GM23338 (cell line): ENCODE results near the gene GRM4. TPM values are rescaled to one million over a fixed set of nuclear protein-coding genes. Genes with fewer than 3 reads are reported as not detected.
A peak's percentile ranks its signal among the peaks of the same experiment; 100 is the strongest.

Experiments
- ATAC-seq: fragments of 200-7000 bp; cut with Tn5 transposase; 3 replicates; pipeline ENCODE4 v1.9.1; 2020
- DNase-seq: peaks from one replicate; pipeline ENCODE4 v3.0.0-alpha.2; 2015; ENCODE audit warnings: low spot score
- H2AFZ ChIP-seq: fragments of 200-600 bp; sonication (generic); 2 replicates; pipeline ENCODE4 v1.8.0; 2016; ENCODE audit warnings: antibody characterized with exemption, mild to moderate bottlenecking, moderate library complexity
- H3F3A ChIP-seq: fragments of 200-600 bp; sonication (generic); replicated peaks from 2 replicates; pipeline ENCODE4 v1.8.0; 2017; ENCODE audit warnings: antibody characterized with exemption, mixed run types, low read depth
- H3K27ac ChIP-seq: fragments of 200-600 bp; sonication (generic); 2 replicates; pipeline ENCODE4 v1.6.1; 2016; ENCODE audit warnings: low read depth
- H3K27me3 ChIP-seq: fragments of 200-600 bp; sonication (generic); 2 replicates; pipeline ENCODE4 v1.8.0; 2016; ENCODE audit warnings: mild to moderate bottlenecking, mixed run types, moderate library complexity; ENCODE audit not compliant: insufficient read depth
- H3K36me3 ChIP-seq: fragments of 200-600 bp; sonication (generic); 2 replicates; pipeline ENCODE4 v1.8.0; 2016; ENCODE audit warnings: mild to moderate bottlenecking; ENCODE audit not compliant: insufficient read depth
- H3K4me1 ChIP-seq: fragments of 200-600 bp; sonication (generic); 2 replicates; pipeline ENCODE4 v1.8.0; 2016; ENCODE audit warnings: mild to moderate bottlenecking, moderate library complexity; ENCODE audit not compliant: insufficient read depth
- H3K4me2 ChIP-seq: fragments of 200-600 bp; sonication (generic); 2 replicates; pipeline ENCODE4 v1.7.1; 2017; ENCODE audit warnings: mixed run types
- H3K4me3 ChIP-seq: fragments of 200-600 bp; sonication (generic); 2 replicates; pipeline ENCODE4 v1.6.1; 2016; ENCODE audit warnings: mixed run types
- H3K79me2 ChIP-seq: fragments of 200-600 bp; sonication (generic); replicated peaks from 2 replicates; pipeline ENCODE4 v1.8.0; 2017; ENCODE audit warnings: mild to moderate bottlenecking; ENCODE audit not compliant: insufficient read depth
- H3K9me2 ChIP-seq: fragments of 200-600 bp; sonication (generic); 2 replicates; pipeline ENCODE4 v1.8.0; 2017; ENCODE audit not compliant: insufficient read depth
- H4K20me1 ChIP-seq: fragments of 200-600 bp; sonication (generic); replicated peaks from 2 replicates; pipeline ENCODE4 v1.8.0; 2017; ENCODE audit warnings: mild to moderate bottlenecking; ENCODE audit not compliant: insufficient read depth
- H3K27ac Mint-ChIP-seq: 2 replicates; pipeline ENCODE4 v1.8.0; 2020; ENCODE audit warnings: inconsistent platforms, mild to moderate bottlenecking, moderate library complexity, mixed read lengths
- H3K27me3 Mint-ChIP-seq: 3 replicates; pipeline ENCODE4 v1.8.0; 2022; ENCODE audit warnings: low read depth, mild to moderate bottlenecking, moderate library complexity, mixed read lengths, inconsistent platforms; ENCODE audit not compliant: insufficient read depth, poor library complexity
- H3K36me3 Mint-ChIP-seq: 3 replicates; pipeline ENCODE4 v1.8.0; 2021; ENCODE audit warnings: low read depth, mild to moderate bottlenecking, inconsistent platforms, moderate library complexity, mixed read lengths
- H3K4me1 Mint-ChIP-seq: 3 replicates; pipeline ENCODE4 v1.8.0; 2020; ENCODE audit warnings: mild to moderate bottlenecking, inconsistent platforms, mixed read lengths
- H3K4me3 Mint-ChIP-seq: 3 replicates; pipeline ENCODE4 v1.8.0; 2021; ENCODE audit warnings: moderate library complexity, mild to moderate bottlenecking, inconsistent platforms, mixed read lengths
- H3K9me3 Mint-ChIP-seq: 3 replicates; pipeline ENCODE4 v1.8.0; 2020; ENCODE audit warnings: moderate library complexity, mild to moderate bottlenecking, inconsistent platforms, mixed read lengths
- CREB1 ChIP-seq: fragments of 250-450 bp; sonication (Bioruptor Pico); IDR thresholded peaks from 2 replicates; pipeline ENCODE4 v1.5.0; 2020; ENCODE audit warnings: low read depth, mild to moderate bottlenecking, moderate library complexity
- EZH2 ChIP-seq: fragments of 200-600 bp; sonication (generic); IDR thresholded peaks from one replicate; pipeline ENCODE4 v1.8.0; 2017; ENCODE audit warnings: antibody characterized with exemption, mild to moderate bottlenecking, low read depth; ENCODE audit not compliant: unreplicated experiment
- EZH2phosphoT487 ChIP-seq: fragments of 200-600 bp; sonication (generic); IDR thresholded peaks from one replicate; pipeline ENCODE4 v1.8.1; 2018; ENCODE audit warnings: antibody characterized with exemption; ENCODE audit not compliant: unreplicated experiment
- JUNB ChIP-seq: IDR thresholded peaks from one replicate; pipeline ENCODE4 v1.6.1; 2016; ENCODE audit warnings: antibody characterized with exemption; ENCODE audit not compliant: unreplicated experiment
- NANOG ChIP-seq: IDR thresholded peaks from 2 replicates; pipeline ENCODE4 v1.6.1; 2016; ENCODE audit warnings: antibody characterized with exemption, borderline replicate concordance
- POLR2AphosphoS5 ChIP-seq: IDR thresholded peaks from 2 replicates; pipeline ENCODE4 v1.6.1; 2016; ENCODE audit warnings: antibody characterized with exemption, low read depth
- STAT1 ChIP-seq: IDR thresholded peaks from one replicate; pipeline ENCODE4 v1.6.1; 2016; ENCODE audit warnings: antibody characterized with exemption; ENCODE audit not compliant: unreplicated experiment
- ZNF114 ChIP-seq: fragments of 250-450 bp; sonication (Bioruptor Pico); IDR thresholded peaks from 2 replicates; pipeline ENCODE4 v1.5.0; 2020; ENCODE audit warnings: mild to moderate bottlenecking, moderate library complexity
- ZNF331 ChIP-seq: fragments of 250-450 bp; sonication (Bioruptor Pico); IDR thresholded peaks from 2 replicates; pipeline ENCODE4 v1.5.0; 2020; ENCODE audit warnings: low read depth, mild to moderate bottlenecking, moderate library complexity
- polyA plus RNA-seq: library from polyadenylated mRNA; unstranded; fragments of >200 nt; fragmentation: Nextera tagmentation; extraction: Ambion mirVana; gene quantifications from 2 replicates; pipeline ENCODE4 v1.2.1, GENCODE V29; 2016
- total RNA-seq: library from RNA; depleted of rRNA; stranded (reverse); fragments of >200 nt; shearing (Covaris generic); gene quantifications from 2 replicates; pipeline ENCODE4 v1.2.3, GENCODE V29; 2014
- TF ChIP-seq, protein P1 (sequence below): IDR thresholded peaks from one replicate; pipeline ENCODE4 v1.6.1; 2018; ENCODE audit warnings: antibody characterized with exemption; ENCODE audit not compliant: unreplicated experiment
- TF ChIP-seq, protein P2 (sequence below): fragments of 250-450 bp; sonication (Bioruptor Pico); IDR thresholded peaks from 2 replicates; pipeline ENCODE4 v1.5.0; 2020; ENCODE audit warnings: mild to moderate bottlenecking, moderate library complexity
- TF ChIP-seq, protein P3 (sequence below): IDR thresholded peaks from 2 replicates; pipeline ENCODE4 v1.6.1; 2016; ENCODE audit warnings: antibody characterized with exemption
- TF ChIP-seq, protein P4 (sequence below), 2 experiments: fragments of 200-600 bp in 1 of 2; sonication (generic) in 1 of 2; conservative IDR thresholded peaks; 2 replicates each; pipeline versions ENCODE4 v1.5.1 to v1.6.1; 2016 to 2017; ENCODE audit warnings: antibody characterized with exemption in 2 of 2, low read depth in 2 of 2, mild to moderate bottlenecking in 2 of 2, moderate library complexity in 1 of 2

GRM4 gene
- total and polyA plus RNA-seq, 2 experiments from 2014 or later: 7.0 to 30.6 TPM

DNA sequence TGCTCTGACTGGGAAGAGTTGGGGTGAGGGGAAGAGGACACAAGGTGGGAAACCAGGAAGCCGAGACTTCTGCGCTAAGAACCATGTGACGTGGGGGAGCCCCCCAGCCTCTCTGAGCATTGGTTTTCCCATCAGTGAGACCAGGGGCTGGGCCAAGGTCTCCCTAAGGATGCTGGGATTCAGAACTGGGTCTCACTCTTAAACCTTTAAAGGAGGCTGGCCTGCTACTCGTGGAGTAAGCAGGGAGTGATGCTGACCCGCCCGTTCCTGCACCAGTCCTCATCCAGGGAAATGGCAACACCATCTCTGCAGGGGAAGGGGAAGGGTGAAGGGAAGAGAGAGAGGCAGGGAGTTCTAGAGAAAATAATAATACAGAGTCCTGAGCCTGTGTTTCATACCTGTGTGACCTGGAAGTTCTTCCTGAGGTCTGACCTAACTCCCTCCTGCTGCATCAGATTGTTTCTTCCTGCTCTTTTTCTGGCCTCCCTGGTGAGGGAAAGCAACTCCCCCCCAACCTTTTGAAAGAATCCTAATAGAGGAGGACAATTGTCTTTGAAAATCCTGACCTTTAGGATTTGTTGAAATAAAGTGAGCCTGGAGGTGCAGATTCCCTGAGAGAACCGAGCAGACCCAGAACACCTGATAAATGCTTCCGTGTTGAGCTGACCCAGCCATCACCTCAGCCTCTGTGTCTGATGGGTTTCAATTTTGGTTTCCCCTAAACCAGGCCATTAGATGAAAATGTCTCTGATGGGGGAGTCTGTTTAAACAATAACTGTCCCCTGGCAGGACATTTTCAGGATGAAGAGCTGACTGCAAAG is 3.0 kb upstream of the GRM4 start:
- no peak overlapping the region for H3K4me3 ChIP-seq
- Mint-ChIP-seq H3K4me1 (peaks cover 55% of the 10 kb centered on the region), H3K27me3 (peaks cover 63% of the 10 kb centered on the region), H3K4me3 (peak overlapping the region; percentile 12; the same call in 1 of the 3 replicates), H3K9me3 (no peaks in the 10 kb centered on the region), H3K27ac (no peak overlapping the region), H3K36me3 (no peaks in the 10 kb centered on the region)
- H3K4me1 ChIP-seq: peaks cover 45% of the 10 kb centered on the region
- peaks cover 16% of the 10 kb centered on the region for H3F3A ChIP-seq
- DNase-seq: no peak
- peaks cover 60% of the 10 kb centered on the region for H3K27me3 ChIP-seq
- no peak overlapping the region for H3K27ac ChIP-seq
- no peaks in the 10 kb centered on the region for H3K36me3 ChIP-seq
- peak overlapping the region; percentile 49 for H3K4me2 ChIP-seq
- H3K9me2 ChIP-seq: no peaks in the 10 kb centered on the region
- TF ChIP-seq NANOG (no peak), EZH2 (no peak), CREB1 (CRISPR knock-in tag) (no peak), EZH2phosphoT487 (no peak), POLR2AphosphoS5 (no peak), STAT1 (no peak), JUNB (no peak), ZNF331 (CRISPR knock-in tag) (no peak), ZNF114 (CRISPR knock-in tag) (no peak)
- TF ChIP-seq, protein P1, sequence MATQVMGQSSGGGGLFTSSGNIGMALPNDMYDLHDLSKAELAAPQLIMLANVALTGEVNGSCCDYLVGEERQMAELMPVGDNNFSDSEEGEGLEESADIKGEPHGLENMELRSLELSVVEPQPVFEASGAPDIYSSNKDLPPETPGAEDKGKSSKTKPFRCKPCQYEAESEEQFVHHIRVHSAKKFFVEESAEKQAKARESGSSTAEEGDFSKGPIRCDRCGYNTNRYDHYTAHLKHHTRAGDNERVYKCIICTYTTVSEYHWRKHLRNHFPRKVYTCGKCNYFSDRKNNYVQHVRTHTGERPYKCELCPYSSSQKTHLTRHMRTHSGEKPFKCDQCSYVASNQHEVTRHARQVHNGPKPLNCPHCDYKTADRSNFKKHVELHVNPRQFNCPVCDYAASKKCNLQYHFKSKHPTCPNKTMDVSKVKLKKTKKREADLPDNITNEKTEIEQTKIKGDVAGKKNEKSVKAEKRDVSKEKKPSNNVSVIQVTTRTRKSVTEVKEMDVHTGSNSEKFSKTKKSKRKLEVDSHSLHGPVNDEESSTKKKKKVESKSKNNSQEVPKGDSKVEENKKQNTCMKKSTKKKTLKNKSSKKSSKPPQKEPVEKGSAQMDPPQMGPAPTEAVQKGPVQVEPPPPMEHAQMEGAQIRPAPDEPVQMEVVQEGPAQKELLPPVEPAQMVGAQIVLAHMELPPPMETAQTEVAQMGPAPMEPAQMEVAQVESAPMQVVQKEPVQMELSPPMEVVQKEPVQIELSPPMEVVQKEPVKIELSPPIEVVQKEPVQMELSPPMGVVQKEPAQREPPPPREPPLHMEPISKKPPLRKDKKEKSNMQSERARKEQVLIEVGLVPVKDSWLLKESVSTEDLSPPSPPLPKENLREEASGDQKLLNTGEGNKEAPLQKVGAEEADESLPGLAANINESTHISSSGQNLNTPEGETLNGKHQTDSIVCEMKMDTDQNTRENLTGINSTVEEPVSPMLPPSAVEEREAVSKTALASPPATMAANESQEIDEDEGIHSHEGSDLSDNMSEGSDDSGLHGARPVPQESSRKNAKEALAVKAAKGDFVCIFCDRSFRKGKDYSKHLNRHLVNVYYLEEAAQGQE: no peak
- TF ChIP-seq, protein P2, sequence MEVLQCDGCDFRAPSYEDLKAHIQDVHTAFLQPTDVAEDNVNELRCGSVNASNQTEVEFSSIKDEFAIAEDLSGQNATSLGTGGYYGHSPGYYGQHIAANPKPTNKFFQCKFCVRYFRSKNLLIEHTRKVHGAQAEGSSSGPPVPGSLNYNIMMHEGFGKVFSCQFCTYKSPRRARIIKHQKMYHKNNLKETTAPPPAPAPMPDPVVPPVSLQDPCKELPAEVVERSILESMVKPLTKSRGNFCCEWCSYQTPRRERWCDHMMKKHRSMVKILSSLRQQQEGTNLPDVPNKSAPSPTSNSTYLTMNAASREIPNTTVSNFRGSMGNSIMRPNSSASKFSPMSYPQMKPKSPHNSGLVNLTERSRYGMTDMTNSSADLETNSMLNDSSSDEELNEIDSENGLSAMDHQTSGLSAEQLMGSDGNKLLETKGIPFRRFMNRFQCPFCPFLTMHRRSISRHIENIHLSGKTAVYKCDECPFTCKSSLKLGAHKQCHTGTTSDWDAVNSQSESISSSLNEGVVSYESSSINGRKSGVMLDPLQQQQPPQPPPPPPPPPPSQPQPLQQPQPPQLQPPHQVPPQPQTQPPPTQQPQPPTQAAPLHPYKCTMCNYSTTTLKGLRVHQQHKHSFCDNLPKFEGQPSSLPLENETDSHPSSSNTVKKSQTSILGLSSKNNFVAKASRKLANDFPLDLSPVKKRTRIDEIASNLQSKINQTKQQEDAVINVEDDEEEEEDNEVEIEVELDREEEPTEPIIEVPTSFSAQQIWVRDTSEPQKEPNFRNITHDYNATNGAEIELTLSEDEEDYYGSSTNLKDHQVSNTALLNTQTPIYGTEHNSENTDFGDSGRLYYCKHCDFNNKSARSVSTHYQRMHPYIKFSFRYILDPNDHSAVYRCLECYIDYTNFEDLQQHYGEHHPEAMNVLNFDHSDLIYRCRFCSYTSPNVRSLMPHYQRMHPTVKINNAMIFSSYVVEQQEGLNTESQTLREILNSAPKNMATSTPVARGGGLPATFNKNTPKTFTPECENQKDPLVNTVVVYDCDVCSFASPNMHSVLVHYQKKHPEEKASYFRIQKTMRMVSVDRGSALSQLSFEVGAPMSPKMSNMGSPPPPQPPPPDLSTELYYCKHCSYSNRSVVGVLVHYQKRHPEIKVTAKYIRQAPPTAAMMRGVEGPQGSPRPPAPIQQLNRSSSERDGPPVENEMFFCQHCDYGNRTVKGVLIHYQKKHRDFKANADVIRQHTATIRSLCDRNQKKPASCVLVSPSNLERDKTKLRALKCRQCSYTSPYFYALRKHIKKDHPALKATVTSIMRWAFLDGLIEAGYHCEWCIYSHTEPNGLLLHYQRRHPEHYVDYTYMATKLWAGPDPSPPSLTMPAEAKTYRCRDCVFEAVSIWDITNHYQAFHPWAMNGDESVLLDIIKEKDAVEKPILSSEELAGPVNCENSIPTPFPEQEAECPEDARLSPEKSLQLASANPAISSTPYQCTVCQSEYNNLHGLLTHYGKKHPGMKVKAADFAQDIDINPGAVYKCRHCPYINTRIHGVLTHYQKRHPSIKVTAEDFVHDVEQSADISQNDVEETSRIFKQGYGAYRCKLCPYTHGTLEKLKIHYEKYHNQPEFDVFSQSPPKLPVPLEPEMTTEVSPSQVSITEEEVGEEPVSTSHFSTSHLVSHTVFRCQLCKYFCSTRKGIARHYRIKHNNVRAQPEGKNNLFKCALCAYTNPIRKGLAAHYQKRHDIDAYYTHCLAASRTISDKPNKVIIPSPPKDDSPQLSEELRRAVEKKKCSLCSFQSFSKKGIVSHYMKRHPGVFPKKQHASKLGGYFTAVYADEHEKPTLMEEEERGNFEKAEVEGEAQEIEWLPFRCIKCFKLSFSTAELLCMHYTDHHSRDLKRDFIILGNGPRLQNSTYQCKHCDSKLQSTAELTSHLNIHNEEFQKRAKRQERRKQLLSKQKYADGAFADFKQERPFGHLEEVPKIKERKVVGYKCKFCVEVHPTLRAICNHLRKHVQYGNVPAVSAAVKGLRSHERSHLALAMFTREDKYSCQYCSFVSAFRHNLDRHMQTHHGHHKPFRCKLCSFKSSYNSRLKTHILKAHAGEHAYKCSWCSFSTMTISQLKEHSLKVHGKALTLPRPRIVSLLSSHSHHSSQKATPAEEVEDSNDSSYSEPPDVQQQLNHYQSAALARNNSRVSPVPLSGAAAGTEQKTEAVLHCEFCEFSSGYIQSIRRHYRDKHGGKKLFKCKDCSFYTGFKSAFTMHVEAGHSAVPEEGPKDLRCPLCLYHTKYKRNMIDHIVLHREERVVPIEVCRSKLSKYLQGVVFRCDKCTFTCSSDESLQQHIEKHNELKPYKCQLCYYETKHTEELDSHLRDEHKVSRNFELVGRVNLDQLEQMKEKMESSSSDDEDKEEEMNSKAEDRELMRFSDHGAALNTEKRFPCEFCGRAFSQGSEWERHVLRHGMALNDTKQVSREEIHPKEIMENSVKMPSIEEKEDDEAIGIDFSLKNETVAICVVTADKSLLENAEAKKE (CRISPR knock-in tag): no peak
- TF ChIP-seq, protein P3, sequence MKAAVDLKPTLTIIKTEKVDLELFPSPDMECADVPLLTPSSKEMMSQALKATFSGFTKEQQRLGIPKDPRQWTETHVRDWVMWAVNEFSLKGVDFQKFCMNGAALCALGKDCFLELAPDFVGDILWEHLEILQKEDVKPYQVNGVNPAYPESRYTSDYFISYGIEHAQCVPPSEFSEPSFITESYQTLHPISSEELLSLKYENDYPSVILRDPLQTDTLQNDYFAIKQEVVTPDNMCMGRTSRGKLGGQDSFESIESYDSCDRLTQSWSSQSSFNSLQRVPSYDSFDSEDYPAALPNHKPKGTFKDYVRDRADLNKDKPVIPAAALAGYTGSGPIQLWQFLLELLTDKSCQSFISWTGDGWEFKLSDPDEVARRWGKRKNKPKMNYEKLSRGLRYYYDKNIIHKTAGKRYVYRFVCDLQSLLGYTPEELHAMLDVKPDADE: no peak
- TF ChIP-seq, protein P4, sequence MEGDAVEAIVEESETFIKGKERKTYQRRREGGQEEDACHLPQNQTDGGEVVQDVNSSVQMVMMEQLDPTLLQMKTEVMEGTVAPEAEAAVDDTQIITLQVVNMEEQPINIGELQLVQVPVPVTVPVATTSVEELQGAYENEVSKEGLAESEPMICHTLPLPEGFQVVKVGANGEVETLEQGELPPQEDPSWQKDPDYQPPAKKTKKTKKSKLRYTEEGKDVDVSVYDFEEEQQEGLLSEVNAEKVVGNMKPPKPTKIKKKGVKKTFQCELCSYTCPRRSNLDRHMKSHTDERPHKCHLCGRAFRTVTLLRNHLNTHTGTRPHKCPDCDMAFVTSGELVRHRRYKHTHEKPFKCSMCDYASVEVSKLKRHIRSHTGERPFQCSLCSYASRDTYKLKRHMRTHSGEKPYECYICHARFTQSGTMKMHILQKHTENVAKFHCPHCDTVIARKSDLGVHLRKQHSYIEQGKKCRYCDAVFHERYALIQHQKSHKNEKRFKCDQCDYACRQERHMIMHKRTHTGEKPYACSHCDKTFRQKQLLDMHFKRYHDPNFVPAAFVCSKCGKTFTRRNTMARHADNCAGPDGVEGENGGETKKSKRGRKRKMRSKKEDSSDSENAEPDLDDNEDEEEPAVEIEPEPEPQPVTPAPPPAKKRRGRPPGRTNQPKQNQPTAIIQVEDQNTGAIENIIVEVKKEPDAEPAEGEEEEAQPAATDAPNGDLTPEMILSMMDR (conservative IDR thresholded peaks at IDR 0.05; ENCODE audit: low read depth in 2 of 2): no peak
- H3K79me2 ChIP-seq: no peaks in the 10 kb centered on the region
- no peaks in the 10 kb centered on the region for H4K20me1 ChIP-seq
- no peak for ATAC-seq
- no peak overlapping the region for H2AFZ ChIP-seq
